Loucy (cell line): ENCODE results near the gene C1QL4.
"Not testable (repeated sequence)": the region's sequence is repeated elsewhere in the genome, so short reads cannot be mapped to it uniquely, and the experiment has no call there.

Source experiments
- H2AFZ ChIP-seq: fragments of 200-600 bp; sonication (generic); 2 replicates; pipeline ENCODE4 v1.6.0; 2016; ENCODE audit warnings: antibody characterized with exemption, mild to moderate bottlenecking, low read length, moderate library complexity
- H3F3A ChIP-seq: fragments of 200-600 bp; 2 replicates; pipeline ENCODE4 v1.6.0; 2016; ENCODE audit warnings: antibody characterized with exemption, low read depth, mild to moderate bottlenecking
- H3K27me3 ChIP-seq: fragments of 200-600 bp; sonication (generic); 2 replicates; pipeline ENCODE4 v1.6.1; 2014; ENCODE audit warnings: low read length, mild to moderate bottlenecking; ENCODE audit not compliant: insufficient read depth, poor library complexity, severe bottlenecking
- H3K36me3 ChIP-seq: fragments of 200-600 bp; sonication (generic); 2 replicates; pipeline ENCODE4 v1.6.1; 2016; ENCODE audit warnings: low read length; ENCODE audit not compliant: insufficient read depth
- H3K4me1 ChIP-seq: fragments of 200-600 bp; sonication (generic); 2 replicates; pipeline ENCODE4 v1.5.1; 2014; ENCODE audit warnings: low read length, mild to moderate bottlenecking; ENCODE audit not compliant: insufficient read depth, poor library complexity, severe bottlenecking
- H3K4me2 ChIP-seq: fragments of 200-600 bp; sonication (generic); 2 replicates; pipeline ENCODE4 v1.6.0; 2014; ENCODE audit warnings: antibody characterized with exemption, low read length, low read depth, mild to moderate bottlenecking; ENCODE audit not compliant: poor library complexity, severe bottlenecking
- H3K4me3 ChIP-seq: fragments of 200-600 bp; sonication (generic); 2 replicates; pipeline ENCODE4 v1.5.1; 2014; ENCODE audit warnings: low read length, mild to moderate bottlenecking, mixed read lengths; ENCODE audit not compliant: poor library complexity, severe bottlenecking
- H3K79me2 ChIP-seq: fragments of 200-600 bp; sonication (generic); 2 replicates; pipeline ENCODE4 v1.6.1; 2014; ENCODE audit warnings: low read length; ENCODE audit not compliant: insufficient read depth
- H3K9ac ChIP-seq: fragments of 200-600 bp; sonication (generic); 2 replicates; pipeline ENCODE4 v1.6.0; 2014; ENCODE audit warnings: mild to moderate bottlenecking, low read depth, low read length, moderate library complexity; ENCODE audit not compliant: poor library complexity, severe bottlenecking
- H3K9me2 ChIP-seq: fragments of 200-600 bp; sonication (generic); replicated peaks from 2 replicates; pipeline ENCODE4 v1.6.1; 2016; ENCODE audit warnings: low read depth, low read length, mixed read lengths
- H3K9me3 ChIP-seq: fragments of 200-600 bp; sonication (generic); 2 replicates; pipeline ENCODE4 v1.6.1; 2014; ENCODE audit warnings: mild to moderate bottlenecking, antibody characterized with exemption, low read length, low read depth; ENCODE audit not compliant: insufficient read depth
- H4K20me1 ChIP-seq: fragments of 200-600 bp; sonication (generic); 2 replicates; pipeline ENCODE4 v1.6.0; 2014; ENCODE audit warnings: antibody characterized with exemption, low read length, mild to moderate bottlenecking; ENCODE audit not compliant: insufficient read depth, poor library complexity, severe bottlenecking
- EZH2phosphoT487 ChIP-seq: fragments of 200-600 bp; IDR thresholded peaks from 2 replicates; pipeline ENCODE4 v1.6.1; 2018; ENCODE audit warnings: antibody characterized with exemption, mild to moderate bottlenecking, moderate library complexity, borderline replicate concordance
- TF ChIP-seq, protein P1 (sequence below): fragments of 200-600 bp; sonication (generic); conservative IDR thresholded peaks from 2 replicates; pipeline ENCODE4 v1.5.1; 2014; ENCODE audit warnings: mild to moderate bottlenecking, antibody characterized with exemption, low read length

C1QL4 gene

DNA sequence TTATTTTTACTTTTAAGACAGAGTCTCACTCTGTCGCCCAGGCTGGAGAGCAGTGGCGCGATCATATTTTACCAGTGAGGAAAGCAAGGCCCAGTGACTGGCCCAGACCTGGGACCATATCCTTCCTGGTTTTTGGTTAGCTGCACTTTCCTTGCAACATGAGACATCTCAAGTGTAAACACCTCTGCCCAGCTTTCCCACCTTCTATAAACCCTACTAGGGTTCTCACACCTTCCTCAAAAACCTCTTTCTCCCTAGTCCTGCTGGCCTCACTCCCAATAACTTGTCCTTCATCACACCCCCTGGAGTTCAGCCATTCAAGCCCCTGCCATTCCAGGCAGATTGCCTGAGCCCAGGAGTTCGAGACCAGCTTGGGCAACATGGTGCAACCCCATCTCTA, 52.3 kb downstream of the C1QL4 start:
- H3K79me2 ChIP-seq: no peaks in the 10 kb centered on the region
- TF ChIP-seq, protein P1, sequence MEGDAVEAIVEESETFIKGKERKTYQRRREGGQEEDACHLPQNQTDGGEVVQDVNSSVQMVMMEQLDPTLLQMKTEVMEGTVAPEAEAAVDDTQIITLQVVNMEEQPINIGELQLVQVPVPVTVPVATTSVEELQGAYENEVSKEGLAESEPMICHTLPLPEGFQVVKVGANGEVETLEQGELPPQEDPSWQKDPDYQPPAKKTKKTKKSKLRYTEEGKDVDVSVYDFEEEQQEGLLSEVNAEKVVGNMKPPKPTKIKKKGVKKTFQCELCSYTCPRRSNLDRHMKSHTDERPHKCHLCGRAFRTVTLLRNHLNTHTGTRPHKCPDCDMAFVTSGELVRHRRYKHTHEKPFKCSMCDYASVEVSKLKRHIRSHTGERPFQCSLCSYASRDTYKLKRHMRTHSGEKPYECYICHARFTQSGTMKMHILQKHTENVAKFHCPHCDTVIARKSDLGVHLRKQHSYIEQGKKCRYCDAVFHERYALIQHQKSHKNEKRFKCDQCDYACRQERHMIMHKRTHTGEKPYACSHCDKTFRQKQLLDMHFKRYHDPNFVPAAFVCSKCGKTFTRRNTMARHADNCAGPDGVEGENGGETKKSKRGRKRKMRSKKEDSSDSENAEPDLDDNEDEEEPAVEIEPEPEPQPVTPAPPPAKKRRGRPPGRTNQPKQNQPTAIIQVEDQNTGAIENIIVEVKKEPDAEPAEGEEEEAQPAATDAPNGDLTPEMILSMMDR: no peak
- TF ChIP-seq EZH2phosphoT487: no peak
- H3K4me1 ChIP-seq: no peaks in the 10 kb centered on the region
- H3K9me2 ChIP-seq: no peaks in the 10 kb centered on the region
- H3F3A ChIP-seq: no peaks in the 10 kb centered on the region
- H3K9ac ChIP-seq: no peak overlapping the region
- H3K4me3 ChIP-seq: no peak overlapping the region
- 0 out of 2 replicates have a peak overlapping the region, but pooled peaks have one; percentile 39 for H2AFZ ChIP-seq
- no peaks in the 10 kb centered on the region for H3K36me3 ChIP-seq
- H4K20me1 ChIP-seq: no peaks in the 10 kb centered on the region
- no peaks in the 10 kb centered on the region for H3K27me3 ChIP-seq
- no peak overlapping the region for H3K4me2 ChIP-seq
- no peaks in the 10 kb centered on the region for H3K9me3 ChIP-seq

DNA sequence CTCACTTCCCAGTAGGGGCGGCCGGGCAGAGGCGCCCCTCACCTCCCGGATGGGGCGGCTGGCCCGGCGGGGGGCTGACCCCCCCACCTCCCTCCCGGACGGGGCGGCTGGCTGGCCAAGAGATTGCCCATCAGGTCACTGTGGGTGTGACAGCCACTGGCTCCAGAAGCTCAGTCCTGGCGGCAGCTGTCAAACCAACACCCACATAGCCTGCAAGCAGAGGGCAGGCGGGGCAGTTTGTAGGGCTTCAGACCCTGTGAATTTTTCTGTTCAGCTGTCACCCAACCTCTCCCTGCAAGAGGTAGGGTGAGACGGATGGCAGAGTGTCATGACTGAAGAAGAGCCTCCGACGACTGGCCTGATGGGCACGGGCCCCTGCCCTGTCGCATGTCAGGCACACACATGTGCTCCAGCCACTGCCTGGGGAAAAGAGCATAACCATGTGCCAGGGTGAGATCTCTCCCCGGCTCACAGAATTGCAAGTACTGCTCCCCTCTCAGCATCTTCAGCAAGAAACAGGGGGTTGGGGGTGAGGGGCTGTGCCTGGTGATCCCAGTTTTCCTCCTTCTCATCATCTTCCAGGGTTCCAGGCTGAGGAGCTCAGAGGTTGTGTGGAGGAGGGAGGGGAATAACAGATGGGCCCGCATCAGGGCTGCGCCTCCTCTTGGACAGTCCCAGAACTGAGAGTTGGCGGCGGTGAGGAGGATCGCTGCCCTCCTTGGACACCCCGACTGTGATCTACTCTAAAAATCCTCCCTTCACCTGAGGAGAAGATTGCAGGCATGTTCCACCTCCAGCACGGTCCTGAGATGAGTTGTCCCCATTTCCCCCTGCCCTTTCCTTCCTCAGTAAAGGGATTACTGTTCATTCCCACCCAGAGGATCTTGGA, 53.2 kb downstream of the C1QL4 start:
- H3K79me2 ChIP-seq: no peaks in the 10 kb centered on the region
- no peak overlapping the region for H3K9ac ChIP-seq
- H3K36me3 ChIP-seq: no peaks in the 10 kb centered on the region
- no peaks in the 10 kb centered on the region for H3F3A ChIP-seq
- no peak for TF ChIP-seq EZH2phosphoT487
- TF ChIP-seq, protein P1: peak; percentile 42
- no peak overlapping the region; the same call in 1 of the 2 replicates for H2AFZ ChIP-seq
- H3K9me2 ChIP-seq: no peaks in the 10 kb centered on the region
- no peak overlapping the region for H3K4me3 ChIP-seq
- no peaks in the 10 kb centered on the region for H3K27me3 ChIP-seq
- H3K4me1 ChIP-seq: no peaks in the 10 kb centered on the region
- H3K9me3 ChIP-seq: no peaks in the 10 kb centered on the region
- H3K4me2 ChIP-seq: no peak overlapping the region
- no peaks in the 10 kb centered on the region for H4K20me1 ChIP-seq

DNA sequence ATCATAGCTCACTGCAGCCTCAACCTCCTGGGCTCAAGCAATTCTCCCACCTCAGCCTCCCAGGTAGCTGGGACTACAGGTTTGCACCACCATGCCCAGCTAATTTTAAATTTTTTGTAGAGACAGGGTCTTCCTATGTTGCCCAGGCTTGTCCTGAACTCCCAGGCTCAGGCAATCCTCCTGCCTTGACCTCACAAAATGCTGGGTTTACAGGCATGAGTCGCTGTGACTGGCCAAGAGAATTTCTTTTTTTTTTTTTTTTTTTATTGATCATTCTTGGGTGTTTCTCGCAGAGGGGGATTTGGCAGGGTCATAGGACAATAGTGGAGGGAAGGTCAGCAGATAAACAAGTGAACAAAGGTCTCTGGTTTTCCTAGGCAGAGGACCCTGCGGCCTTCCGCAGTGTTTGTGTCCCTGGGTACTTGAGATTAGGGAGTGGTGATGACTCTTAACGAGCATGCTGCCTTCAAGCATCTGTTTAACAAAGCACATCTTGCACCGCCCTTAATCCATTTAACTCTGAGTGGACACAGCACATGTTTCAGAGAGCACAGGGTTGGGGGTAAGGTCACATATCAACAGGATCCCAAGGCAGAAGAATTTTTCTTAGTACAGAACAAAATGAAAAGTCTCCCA, 54.1 kb downstream of the C1QL4 start:
- H2AFZ ChIP-seq, H3K9ac ChIP-seq: not testable (repeated sequence)

More for the DNA sequence above, 54.1 kb downstream of the C1QL4 start:
- H3K4me2 ChIP-seq, H3K4me3 ChIP-seq, H3K9me2 ChIP-seq, H4K20me1 ChIP-seq, H3K36me3 ChIP-seq, H3K9me3 ChIP-seq, H3F3A ChIP-seq, H3K79me2 ChIP-seq, H3K4me1 ChIP-seq, H3K27me3 ChIP-seq: not testable (repeated sequence)
